Epithelial cell of proximal tubule (primary cell): ENCODE data around the gene NEUROD2. TPM values are rescaled to one million over a fixed set of nuclear protein-coding genes. Genes with fewer than 3 reads are reported as not detected.

Source experiments
- DNase-seq: peaks from one replicate; pipeline ENCODE4 v3.0.0-alpha.2; 2011; ENCODE audit warnings: low read depth
- H3K4me3 ChIP-seq: 2 replicates; pipeline ENCODE4 v1.5.1; 2011; ENCODE audit warnings: low read depth, mild to moderate bottlenecking, low read length
- CTCF ChIP-seq: conservative IDR thresholded peaks from 2 replicates; pipeline ENCODE4 v1.5.1; 2012; ENCODE audit warnings: low read depth, mild to moderate bottlenecking, low read length
- total RNA-seq: library from RNA; depleted of rRNA; stranded (reverse); fragments of >200 nt; gene quantifications from 2 replicates; pipeline ENCODE4 v1.2.3, GENCODE V29; 2015

The NEUROD2 gene
- total RNA-seq, 1 donor from 2014 or later, result not detected

GRCh38 chr17:39601758-39602532 lies 5.8 kb downstream of the NEUROD2 start:
- no peak overlapping the region for H3K4me3 ChIP-seq
- TF ChIP-seq CTCF, result no peak
- DNase-seq, result no peak

GRCh38 chr17:39600997-39601597 lies 6.6 kb downstream of the NEUROD2 start:
- H3K4me3 ChIP-seq, result no peak overlapping the region
- no peak for TF ChIP-seq CTCF
- DNase-seq, result no peak

- no peak for DNase-seq
- no peak for TF ChIP-seq CTCF
- H3K4me3 ChIP-seq, result no peak overlapping the region
Observed at GRCh38 chr17:39600288-39600996, 7.3 kb downstream of the NEUROD2 start.

- no peak for DNase-seq
- no peak for TF ChIP-seq CTCF
- no peak overlapping the region for H3K4me3 ChIP-seq
Observed at GRCh38 chr17:39599665-39600231, 8.0 kb downstream of the NEUROD2 start.

GRCh38 chr17:39599004-39599664 lies 8.6 kb downstream of the NEUROD2 start:
- no peak overlapping the region for H3K4me3 ChIP-seq
- TF ChIP-seq CTCF, result no peak
- no peak for DNase-seq

- no peak for TF ChIP-seq CTCF
- no peak overlapping the region for H3K4me3 ChIP-seq
- no peak for DNase-seq
Observed at GRCh38 chr17:39598630-39599003, 9.1 kb downstream of the NEUROD2 start.
